GM19467 (cell line): Measurements from ENCODE around the gene SIRPD.

Experiments used
- ATAC-seq: cut with Tn5 transposase; IDR thresholded peaks from one replicate; pipeline ENCODE4 v1.9.1; 2021; ENCODE audit warnings: mild to moderate bottlenecking, moderate library complexity; ENCODE audit not compliant: unreplicated experiment

SIRPD gene

DNA sequence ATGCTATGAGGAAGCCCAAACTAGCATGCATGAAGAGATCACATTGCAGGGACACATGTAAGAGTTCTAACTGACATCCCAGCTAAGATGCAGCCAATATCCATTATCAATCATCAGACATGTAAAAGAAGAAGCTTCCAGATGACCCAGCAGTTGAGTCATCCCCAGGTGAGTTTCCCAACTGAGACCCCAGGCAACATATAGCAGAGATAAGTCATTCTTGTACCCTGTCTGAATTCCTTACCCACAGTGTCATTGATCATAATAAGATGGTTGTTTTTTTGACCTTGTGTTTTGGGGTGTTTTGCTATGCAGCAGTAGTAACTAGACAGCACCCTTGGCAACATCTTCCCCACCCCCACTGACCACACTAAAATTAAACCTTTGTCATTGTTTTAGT is 18.9 kb downstream of the SIRPD start:
- no peak for ATAC-seq

DNA sequence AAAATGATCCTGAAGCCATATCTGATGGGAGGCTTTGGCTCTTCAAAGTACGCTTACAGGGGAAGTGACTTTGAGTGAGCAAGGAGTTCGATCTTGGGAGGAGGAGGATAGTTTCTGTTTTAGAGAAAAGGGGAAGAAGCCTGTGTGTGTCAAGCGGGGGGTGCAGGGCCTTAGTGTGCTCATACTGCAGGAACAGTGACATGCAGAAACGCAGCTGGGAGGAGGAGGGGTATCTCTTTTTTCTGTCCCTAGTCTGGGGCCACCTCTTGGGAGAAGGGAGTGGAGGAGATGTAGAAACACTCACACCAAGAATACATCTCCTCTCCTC is 19.8 kb downstream of the SIRPD start:
- no peak for ATAC-seq

DNA sequence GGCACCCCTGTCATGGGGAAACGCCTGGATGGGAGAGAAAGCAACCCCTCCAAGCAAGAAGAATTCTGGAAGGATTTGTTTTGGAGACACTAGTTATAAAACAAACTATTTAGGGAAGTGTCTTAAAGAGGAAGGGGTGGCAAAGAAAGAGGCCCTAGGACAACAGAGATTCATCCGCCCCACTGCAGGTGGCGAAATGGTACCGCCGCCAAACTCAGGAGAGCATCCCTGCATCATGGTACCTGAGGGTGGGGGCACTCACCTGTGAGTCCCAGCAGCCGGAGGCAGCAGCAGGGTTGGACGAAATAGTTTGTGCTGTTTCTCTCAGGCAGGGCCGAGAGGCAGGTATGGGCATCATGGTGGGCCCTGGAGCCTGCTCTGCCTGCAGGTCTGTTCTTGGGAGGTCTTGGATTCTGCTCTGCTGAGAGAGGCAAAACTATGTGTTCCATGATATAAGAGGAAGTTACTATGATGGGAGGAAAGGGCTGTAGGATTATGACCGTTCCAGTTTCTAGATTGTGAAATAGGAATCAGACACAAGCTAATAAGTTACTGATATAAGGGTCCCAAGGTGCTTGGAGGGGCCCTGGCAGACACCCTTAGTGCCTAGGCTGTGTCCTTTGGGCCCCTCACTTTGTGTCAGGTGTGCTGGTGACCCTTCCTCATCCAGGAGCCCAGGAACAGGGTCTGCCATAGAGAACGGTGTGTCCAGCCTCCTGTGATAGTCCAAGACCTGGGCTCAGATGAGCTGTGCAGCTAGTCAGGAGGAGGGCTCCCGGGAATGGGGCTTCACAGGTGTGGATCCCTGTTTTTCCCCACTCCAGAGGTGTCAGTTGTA is 20.4 kb downstream of the SIRPD start:
- ATAC-seq = no peak

DNA sequence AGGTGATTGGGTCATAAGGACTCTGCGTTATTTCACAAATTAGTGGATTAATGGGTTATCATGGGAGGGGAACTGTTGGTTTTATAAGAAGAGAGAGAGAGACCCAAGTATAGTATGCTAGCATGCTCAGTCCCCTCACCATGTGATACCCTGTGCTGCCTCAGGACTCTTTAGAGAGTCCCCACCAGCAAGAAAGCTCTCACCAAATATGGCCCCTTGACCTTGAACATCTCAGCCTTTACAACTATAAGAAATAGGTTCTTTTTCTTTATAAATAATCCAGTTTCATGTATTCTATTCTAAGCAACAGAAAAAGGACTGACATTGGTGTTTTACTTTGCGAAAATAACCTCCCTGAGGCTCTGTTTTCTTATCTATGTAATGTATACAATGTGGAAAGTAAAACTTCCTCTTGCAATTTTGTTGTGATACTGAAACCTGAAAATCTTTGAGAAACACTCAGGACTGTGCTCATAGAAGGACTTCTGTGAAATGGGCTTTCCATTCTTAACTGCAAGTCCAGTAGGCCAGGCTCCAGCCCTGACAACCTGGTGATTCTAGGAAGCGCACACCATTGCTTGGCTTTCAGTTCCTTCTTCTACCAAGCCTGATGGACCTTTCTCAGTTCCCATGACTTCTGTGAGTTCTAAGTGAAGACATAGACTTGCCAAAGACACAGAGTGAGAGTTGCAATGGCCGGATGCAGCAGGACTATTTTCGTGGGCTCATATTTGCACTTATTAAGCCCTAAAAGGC is 21.9 kb downstream of the SIRPD start:
- ATAC-seq = peak; percentile 93

DNA sequence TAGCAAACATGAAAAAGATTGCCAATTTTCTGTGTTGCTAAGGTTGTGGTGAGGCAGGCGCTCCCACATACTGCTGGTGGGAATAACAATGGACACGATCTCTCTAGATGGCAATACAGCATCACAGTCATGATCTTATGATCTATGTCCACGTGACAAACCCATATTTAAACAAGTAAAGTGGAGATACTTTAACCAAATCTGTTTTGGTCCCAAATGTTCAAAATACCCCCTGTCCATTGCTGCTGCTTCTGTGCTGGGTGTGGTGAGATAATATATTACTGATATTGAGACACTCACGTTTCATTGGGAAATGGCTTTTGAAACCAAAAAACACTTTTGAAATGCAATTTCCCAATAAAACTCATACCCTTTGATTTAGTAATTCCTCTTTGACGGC is 23.0 kb downstream of the SIRPD start:
- ATAC-seq = no peak

DNA sequence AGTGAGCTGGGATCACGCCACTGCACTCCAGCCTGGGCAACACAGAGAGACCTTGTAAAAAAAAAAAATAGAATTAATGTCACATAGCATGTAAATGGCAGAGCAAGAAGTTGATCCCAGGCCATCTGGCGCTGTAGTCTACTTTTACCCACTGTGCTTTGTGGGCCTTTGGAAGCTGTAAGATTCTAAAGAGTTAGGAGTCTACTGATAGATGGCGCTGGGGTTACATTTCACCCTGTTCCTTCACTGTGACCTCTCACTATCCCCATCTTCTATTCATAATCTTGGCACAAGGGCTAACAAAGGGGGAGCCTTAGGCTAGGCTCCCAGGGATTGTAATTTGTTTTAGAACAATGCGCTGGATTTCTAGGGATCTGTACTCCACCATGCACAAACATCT is 24.4 kb downstream of the SIRPD start:
- no peak for ATAC-seq

DNA sequence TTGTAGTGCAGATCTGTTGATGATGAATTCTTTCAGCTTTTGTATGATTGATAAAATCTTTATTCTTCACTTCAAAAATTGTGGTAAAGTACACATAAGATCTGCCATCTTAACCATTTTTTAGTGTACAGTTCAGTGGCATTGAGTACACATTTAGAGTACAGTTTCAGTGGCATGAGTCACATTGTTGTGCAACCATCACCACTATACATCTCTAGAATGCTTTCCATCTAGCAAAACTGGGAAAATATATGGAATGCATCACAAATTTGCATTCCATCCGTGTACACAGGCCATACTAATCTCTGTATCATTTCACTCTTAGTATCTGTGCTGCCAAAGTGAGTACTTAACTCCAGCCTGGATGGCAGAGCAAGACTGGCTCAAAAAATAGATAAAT is 28.7 kb downstream of the SIRPD start:
- no peak for ATAC-seq

DNA sequence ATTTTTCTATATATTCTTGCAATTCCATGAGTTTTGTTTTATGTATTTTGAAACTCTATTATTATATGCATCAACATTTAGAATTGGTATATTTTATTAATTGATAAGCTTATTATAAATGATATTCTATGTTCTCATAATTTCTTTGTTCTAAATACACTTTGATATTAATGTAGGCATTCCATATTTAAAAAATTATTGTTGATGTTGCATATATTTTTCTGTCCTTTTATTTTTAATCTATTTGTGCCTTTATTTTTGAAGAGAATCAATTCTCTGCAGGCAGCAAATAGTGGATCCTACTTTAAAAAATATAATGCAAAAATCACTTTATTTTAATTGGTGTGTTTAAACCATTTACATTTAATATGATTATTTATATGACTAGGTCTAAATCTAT is 29.6 kb downstream of the SIRPD start:
- no peak for ATAC-seq

DNA sequence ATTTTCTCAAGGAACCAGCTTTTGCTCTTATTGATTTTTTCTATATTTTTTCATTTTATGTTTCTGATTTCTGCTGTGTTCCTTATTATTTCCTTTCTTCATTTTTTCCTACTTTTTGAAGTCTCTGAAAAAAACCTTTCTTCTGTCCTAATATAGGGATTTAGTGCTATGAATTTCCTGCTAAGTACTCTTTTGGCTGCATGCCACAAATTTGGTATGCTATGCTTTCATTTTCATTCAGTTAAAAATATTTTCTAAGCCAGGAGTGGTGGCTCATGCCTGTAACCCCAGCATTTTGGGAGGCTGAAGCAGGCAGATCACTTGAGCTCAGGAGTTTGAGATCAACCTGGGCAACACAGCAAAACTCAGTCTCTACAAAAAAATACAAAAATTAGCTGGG is 30.6 kb downstream of the SIRPD start:
- no peak for ATAC-seq

DNA sequence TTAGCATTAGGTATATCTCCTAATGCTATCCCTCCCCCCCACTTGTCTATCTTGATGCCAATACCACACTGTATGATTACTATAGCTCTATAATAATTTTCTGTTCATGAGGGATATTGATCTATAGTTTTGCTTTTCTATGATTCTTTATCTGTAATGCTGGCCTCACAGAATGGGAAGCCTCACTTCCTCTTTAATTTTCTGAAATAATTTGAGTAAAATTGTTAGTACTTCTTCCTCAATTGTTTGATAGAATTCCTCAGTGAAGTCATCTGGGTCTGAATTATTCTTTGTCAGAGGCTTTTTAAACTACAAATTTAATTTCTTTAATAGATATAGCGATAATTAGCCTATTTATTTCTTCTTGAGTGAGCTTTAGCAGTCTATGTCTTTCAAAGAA is 31.2 kb downstream of the SIRPD start:
- ATAC-seq = no peak

DNA sequence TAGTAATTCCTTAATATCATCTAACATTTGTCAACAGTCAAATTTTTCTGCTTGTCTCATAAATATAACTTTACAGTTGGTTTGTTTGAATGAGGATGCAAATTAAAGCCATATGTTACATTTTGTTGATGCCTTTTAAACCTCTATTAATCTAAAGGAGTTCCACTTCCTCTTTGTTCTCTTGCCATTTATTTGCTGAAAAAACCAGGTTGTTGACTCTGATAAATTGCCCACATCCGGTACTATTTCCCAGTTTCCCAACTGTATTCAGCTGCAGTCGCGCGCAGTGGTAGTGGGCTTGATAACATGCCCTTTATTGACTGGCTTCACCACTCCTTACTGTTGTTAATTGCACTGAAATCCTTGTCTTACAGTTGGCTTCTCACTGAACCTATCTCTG is 33.5 kb downstream of the SIRPD start:
- no peak for ATAC-seq

DNA sequence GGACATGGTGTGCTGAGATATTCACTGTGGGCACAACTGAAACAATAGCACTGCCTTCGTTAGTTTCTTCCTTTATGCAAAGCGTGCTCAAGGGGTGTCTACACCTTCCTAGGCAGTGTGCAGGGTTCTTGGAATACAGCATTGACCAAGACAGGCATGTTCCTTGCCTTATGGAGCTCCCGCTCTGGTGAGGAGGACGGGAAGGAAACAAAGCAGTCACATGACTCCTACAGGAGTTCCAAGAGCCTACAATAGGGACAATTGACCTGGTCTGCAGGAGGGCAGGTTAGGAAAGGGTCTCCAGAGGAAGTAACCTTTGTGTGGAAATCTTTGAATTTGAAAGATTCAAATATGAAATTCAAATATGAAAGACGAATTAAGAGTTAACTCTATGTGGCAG is 40.5 kb downstream of the SIRPD start:
- ATAC-seq = no peak

DNA sequence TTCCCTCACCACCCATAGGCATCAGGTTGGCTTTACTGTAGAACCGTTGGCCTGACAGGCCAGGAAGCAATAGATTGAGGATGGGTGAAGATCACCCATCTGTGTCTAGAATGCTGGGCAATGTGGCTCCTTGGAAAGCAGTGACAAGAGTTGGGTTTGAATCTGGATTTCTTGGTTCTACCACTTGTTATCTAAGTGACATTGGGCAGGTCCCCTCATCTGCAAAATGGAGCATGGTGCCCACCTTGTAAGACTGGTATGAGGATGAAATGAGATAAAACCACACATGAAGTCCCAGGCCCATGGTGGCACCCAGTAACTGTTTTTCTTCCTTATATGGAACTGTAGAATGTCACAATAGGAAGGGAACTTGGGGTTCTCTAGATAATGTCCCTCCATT is 43.7 kb downstream of the SIRPD start:
- ATAC-seq = no peak

DNA sequence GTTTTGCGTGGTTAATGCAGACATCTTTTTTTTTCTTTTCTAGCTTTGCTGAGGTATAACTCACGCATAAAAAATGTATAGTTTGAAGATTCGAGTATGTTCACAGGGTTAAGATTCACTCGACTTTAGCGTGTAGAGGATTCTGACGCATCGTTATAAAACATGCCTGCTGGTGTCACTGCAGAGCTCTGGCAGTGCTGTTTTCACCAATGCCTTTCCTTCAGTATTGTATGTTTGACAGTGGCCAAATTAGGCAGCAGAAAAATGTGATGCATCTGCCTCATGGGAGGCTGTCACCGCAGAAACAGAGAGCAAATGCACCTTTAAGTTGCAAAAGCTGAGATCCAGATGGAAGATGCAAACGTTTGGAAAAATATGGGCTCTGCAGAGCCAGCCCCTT is 48.3 kb downstream of the SIRPD start:
- no peak for ATAC-seq

DNA sequence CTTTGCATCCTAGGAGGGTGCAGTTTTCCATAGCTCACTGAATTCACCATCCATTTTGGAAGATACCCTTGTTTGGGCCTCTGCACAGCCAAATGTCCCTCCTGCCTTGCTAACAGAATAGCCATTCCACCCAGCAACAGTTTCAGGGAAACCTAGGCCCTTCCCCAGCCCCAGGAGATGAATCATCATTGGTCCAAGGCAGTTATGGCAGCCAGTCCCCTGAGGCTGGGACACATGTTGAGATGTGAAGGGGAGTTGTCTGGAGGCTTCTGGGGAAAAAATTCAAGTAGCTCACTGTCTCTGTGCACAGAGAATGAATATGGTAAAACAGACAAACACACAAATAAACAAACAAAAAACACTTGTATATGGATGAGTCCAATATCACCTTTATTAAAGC is 48.9 kb downstream of the SIRPD start:
- no peak for ATAC-seq

DNA sequence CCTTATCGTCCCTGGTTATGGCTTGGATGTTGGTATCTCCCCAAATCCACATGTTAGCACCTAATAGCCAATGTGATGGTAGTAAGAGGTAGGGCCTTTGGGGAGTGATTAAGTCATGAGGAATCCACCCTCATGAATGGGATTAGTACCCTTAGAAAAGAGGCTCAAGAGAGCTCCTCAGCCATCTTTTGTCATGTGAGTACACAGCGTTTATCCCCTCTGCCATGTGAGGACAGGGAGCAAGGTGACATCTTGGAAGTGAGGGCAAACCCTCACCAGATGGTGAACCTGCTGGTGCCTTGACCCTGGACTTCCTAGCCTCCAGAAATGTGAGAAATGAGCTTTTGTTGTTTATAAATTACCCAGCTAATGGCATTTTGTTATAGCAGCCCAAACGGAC is 50.2 kb downstream of the SIRPD start:
- no peak for ATAC-seq

DNA sequence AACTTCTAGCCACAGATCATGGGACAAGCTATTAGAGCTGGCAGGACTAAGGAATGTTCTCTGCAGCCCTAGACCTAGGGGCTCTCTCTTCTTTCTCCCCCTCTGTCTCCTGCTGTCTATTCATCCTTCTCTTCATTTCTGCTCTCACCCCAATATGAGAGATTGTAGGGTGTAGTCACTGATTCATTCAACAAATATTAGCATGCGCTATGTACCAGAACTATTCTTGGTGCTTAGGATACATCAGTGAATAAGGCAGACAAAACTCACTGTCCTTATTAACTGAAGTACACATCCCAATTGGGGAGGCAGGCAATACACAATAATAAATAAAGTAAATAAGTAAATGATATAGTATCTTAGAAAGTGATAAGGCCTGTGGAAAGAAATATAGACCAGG is 51.6 kb downstream of the SIRPD start:
- ATAC-seq = no peak

DNA sequence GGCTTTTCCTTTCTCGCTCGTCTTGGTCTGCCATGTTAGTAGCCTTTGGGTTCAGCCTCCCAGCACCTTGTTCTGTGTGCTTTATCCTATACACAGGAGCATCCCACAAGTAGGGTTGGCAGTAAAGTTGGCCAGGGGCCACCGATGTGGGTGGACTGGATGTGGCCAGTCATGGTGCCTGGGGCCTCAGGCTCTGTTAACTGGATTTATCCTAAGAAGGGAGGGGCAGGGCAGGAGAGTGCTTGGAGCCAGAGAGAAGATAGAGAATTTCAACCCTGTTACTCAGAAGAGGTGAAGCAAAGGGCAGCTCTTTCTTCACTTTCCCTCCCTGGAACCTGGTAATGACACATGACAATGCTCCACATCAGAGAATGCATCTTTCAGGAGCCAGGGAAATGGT is 52.1 kb downstream of the SIRPD start:
- no peak for ATAC-seq

DNA sequence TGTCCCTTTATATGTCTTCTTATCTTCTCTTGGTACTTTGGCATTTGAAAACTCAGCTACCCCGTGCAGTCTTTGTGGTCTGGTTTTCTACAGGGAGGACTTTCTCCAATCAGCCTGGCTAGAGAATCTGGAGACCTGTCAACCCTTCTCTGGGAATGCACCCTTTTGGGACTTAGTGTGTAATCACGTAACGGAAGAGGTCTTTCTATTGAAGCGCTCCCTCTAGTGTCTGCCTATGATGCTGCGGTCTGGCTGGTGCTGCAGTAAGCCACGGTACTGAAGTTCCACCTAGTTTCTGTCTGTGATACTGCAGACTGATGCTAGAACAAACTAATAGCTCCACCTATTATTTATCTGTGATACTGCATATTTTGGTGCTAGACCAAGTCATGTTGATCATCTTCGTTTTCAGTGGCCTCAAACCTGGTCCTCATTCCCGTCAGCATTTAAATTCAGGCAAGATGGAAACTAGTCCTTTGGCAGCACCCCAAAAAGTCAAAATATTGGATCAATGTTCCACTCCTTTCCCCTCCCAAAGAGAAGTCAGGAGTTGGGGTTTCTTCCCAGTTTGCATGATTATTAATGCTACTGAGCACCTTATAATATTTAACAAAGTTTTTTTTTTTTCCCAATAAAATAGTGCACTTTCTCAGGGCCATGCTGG is 53.8 kb downstream of the SIRPD start:
- peak; percentile 96 for ATAC-seq

DNA sequence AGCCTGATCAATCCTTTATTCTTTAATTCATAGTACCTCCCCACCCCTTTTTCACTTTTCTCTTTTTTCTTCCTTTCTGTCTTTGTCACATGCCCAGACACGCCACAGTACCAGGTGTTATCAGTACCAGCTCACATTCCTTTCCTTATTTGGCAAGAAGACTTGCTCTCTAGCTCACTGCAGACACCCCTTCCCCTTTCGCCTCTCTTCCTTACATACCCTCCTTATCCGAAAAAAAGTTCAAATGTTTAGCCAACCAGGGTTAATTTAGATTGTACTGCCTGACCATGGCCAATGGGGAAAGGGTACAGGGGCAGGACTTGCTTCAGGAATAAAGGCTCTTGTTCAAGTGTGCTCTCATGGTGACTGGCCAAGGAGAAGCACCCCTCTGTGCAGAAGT is 57.0 kb downstream of the SIRPD start:
- no peak for ATAC-seq

DNA sequence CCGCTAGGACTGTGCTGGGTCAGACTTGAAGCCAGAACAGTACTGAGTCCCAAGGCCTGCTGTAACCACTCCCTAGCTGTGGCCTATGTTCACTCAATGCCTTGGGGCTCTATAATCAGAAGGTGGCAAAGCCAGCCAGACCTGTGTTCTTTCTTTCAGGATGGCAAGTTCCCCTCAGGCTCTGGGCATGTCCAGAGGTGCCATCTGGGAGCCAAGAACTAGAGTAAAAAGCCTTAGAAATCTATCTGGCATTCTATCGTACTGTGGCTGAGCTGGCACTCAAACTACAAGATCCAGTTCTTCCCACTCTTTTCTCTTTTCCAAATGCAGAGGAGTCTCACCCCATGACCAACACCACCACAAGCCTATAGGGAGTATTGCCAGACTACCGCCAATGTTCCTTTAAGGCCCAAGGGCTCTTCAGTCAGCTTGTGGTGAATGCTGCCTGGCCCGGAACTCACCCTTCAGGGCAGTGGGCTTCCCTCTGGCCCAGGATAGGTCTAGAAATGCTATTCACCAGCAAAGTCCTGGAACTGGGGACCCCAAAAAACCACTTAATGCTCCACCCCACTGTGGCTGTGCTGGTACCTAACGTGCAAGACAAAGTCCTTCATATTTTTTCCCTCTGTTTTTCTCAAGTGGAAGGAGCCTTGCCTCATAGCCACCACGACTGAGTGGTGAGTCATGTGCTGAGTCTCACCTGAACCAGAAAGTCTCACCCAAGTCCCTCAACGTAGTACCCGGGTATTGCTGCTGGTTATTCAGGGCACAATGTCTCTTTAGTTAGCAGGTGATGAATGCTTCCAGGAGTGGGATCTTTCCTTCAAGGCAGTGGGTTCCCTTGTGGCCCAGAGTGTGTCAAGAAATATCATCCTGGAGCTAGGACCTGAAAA is 57.7 kb downstream of the SIRPD start:
- no peak for ATAC-seq
